Glutamatergic neuron (in vitro differentiated cells): ENCODE data around the gene TEKT2. TPM values are rescaled to one million over a fixed set of nuclear protein-coding genes. Genes with fewer than 3 reads are reported as not detected.

ENCODE experiments used
- DNase-seq: peaks from one replicate; pipeline ENCODE4 v3.0.0; 2022
- H3K27ac Mint-ChIP-seq: one replicate; pipeline ENCODE4 v1.8.0; 2020; ENCODE audit warnings: mild to moderate bottlenecking, mixed read lengths, inconsistent platforms; ENCODE audit not compliant: unreplicated experiment
- H3K27me3 Mint-ChIP-seq: one replicate; pipeline ENCODE4 v1.8.0; 2020; ENCODE audit warnings: mild to moderate bottlenecking, moderate library complexity, mixed read lengths, inconsistent platforms; ENCODE audit not compliant: unreplicated experiment
- H3K36me3 Mint-ChIP-seq: one replicate; pipeline ENCODE4 v1.8.0; 2020; ENCODE audit warnings: mild to moderate bottlenecking, mixed read lengths, inconsistent platforms; ENCODE audit not compliant: unreplicated experiment
- H3K4me1 Mint-ChIP-seq: one replicate; pipeline ENCODE4 v1.8.0; 2020; ENCODE audit warnings: mild to moderate bottlenecking, low read depth, mixed read lengths, inconsistent platforms; ENCODE audit not compliant: unreplicated experiment
- H3K4me3 Mint-ChIP-seq: one replicate; pipeline ENCODE4 v1.8.0; 2020; ENCODE audit warnings: mild to moderate bottlenecking, mixed read lengths, inconsistent platforms; ENCODE audit not compliant: unreplicated experiment
- H3K9me3 Mint-ChIP-seq: one replicate; pipeline ENCODE4 v1.8.0; 2020; ENCODE audit warnings: mild to moderate bottlenecking, moderate library complexity, mixed read lengths, inconsistent platforms; ENCODE audit not compliant: unreplicated experiment
- total RNA-seq: library from RNA; stranded (reverse); fragmentation: NEBNext Ultra II Directional; extraction: Animal tissue kit (Norgen Biotek cat#: 25700); gene quantifications from one replicate; pipeline ENCODE4 v1.2.1, GENCODE V29; 2021; ENCODE audit not compliant: unreplicated experiment
- TF ChIP-seq, protein P1 (sequence below): fragments of 200-600 bp; sonication (generic); IDR thresholded peaks from one replicate; pipeline ENCODE4 v1.5.0; 2021; ENCODE audit not compliant: partially characterized antibody, unreplicated experiment

TEKT2 gene
- total RNA-seq, 1 donor from 2014 or later: 1.6 TPM

DNA sequence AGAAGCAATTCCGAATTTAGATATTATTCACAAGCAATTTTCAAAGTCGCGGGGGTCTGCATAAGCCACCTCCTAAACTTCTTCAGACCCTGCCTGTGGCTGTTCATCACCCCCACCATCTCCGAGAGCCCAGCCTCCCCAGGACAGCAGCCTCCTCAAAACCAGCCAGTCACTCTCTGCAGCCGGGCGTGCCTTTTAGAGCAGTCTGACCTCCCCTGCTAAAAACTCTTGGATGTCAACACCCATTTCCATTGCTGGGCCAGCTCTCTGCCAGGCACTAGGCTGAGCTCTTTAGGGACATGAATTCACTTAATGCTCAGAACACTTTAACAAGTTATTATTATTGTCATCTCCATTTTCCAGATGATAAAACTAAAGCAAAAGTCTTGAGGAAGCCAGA is 16.5 kb downstream of the TEKT2 start:
- Mint-ChIP-seq H3K36me3 (no peaks in the 10 kb centered on the region), H3K4me1 (peaks cover 3% of the 10 kb centered on the region), H3K27me3 (peaks cover 3% of the 10 kb centered on the region), H3K9me3 (peaks cover 2% of the 10 kb centered on the region), H3K4me3 (no peak overlapping the region), H3K27ac (no peak overlapping the region)
- TF ChIP-seq, protein P1, sequence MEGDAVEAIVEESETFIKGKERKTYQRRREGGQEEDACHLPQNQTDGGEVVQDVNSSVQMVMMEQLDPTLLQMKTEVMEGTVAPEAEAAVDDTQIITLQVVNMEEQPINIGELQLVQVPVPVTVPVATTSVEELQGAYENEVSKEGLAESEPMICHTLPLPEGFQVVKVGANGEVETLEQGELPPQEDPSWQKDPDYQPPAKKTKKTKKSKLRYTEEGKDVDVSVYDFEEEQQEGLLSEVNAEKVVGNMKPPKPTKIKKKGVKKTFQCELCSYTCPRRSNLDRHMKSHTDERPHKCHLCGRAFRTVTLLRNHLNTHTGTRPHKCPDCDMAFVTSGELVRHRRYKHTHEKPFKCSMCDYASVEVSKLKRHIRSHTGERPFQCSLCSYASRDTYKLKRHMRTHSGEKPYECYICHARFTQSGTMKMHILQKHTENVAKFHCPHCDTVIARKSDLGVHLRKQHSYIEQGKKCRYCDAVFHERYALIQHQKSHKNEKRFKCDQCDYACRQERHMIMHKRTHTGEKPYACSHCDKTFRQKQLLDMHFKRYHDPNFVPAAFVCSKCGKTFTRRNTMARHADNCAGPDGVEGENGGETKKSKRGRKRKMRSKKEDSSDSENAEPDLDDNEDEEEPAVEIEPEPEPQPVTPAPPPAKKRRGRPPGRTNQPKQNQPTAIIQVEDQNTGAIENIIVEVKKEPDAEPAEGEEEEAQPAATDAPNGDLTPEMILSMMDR: no peak
- no peak for DNase-seq

DNA sequence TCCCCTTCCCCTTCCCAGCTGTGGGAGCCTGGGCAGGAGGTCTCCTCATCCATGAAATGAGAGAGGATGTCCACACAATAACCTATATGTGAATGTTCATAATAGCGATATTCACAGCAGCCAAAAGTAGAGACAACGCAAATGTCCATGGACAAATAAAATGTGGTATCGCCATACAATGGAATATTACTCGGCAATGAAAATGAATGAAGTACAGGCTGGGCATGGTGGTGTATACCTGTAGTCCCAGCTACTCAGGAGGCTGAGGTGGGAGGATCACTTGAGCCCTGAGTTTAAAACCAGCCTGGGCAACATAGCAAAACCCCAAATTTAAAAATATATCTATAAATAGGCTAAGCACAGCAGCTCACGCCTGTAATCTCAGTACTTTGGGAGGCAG is 17.7 kb downstream of the TEKT2 start:
- peaks cover 1% of the 10 kb centered on the region for H3K27me3 Mint-ChIP-seq
- no peak overlapping the region for H3K27ac Mint-ChIP-seq
- H3K4me1 Mint-ChIP-seq: peaks cover 1% of the 10 kb centered on the region
- no peaks in the 10 kb centered on the region for H3K36me3 Mint-ChIP-seq
- DNase-seq: no peak
- TF ChIP-seq, protein P1: no peak
- H3K9me3 Mint-ChIP-seq: peaks cover 4% of the 10 kb centered on the region
- no peak overlapping the region for H3K4me3 Mint-ChIP-seq

DNA sequence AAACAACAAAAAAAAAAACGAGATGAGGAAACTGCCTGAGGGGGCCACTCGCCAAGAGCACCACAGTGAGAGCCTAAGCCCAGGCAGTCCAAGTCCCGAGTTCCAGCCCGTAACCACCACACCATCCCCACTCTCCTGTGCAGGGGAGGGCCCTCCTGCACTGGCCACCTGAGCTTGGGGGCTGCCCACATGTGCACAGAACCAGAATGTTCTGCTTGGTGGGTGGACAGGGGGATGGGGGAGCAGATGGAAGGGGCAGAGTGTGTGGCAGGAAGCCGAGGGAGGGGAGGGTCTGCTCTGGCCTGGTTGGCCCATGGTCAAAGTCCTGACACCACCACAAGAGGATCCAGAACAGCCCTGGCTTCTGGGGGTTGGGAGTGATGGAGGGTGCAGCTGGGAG is 22.4 kb downstream of the TEKT2 start:
- Mint-ChIP-seq H3K36me3 (no peaks in the 10 kb centered on the region), H3K9me3 (peaks cover 3% of the 10 kb centered on the region), H3K27me3 (peaks cover 5% of the 10 kb centered on the region), H3K27ac (no peak overlapping the region), H3K4me3 (no peak overlapping the region), H3K4me1 (no peaks in the 10 kb centered on the region)
- TF ChIP-seq, protein P1: no peak
- DNase-seq: no peak

DNA sequence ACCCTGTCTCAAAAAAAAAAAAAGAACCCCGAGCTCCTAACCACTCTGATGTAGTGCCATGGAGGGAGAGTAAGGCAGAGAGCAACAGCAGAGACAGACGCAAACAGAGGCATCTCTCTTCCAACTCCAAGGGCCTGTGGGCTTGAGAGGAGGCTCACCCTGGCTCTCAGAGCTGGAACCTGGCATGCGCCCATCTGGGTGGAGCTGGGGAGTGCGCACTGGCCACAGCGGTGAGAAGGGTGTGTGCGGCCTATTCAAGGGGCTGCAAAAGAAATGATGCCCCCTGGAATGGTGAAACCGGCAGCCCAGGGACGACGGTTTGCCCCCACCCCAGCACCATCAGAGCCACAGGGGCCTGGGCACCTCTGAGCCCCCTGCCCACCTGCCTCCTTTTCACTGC is 23.5 kb downstream of the TEKT2 start:
- H3K27ac Mint-ChIP-seq: no peak overlapping the region
- no peak for DNase-seq
- H3K4me1 Mint-ChIP-seq: no peaks in the 10 kb centered on the region
- peaks cover 13% of the 10 kb centered on the region for H3K27me3 Mint-ChIP-seq
- no peak overlapping the region for H3K4me3 Mint-ChIP-seq
- H3K36me3 Mint-ChIP-seq: peaks cover 3% of the 10 kb centered on the region
- H3K9me3 Mint-ChIP-seq: peaks cover 3% of the 10 kb centered on the region
- TF ChIP-seq, protein P1: no peak

DNA sequence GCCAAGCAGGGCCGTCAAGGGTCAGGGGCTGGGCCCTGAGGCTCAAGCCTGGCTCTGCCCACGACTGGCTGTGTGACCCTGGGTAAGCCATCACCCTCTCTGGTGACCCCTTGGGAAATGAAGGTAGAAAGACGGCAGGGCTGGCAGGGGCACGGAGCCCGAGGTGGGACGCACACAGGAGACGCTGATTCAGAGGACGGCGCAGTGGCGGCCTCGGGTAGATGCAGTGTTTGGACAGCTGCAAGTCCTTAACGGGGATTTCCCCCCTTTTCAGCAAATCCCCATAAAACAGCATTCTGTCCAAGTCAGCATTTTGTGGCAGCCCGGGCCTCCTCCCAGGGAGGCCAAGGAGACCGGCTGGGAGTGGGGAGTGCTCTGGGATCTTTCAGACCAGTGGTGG is 24.4 kb downstream of the TEKT2 start:
- no peak overlapping the region for H3K4me3 Mint-ChIP-seq

More for the DNA sequence above, 24.4 kb downstream of the TEKT2 start:
- Mint-ChIP-seq H3K27ac (no peak overlapping the region), H3K27me3 (peaks cover 17% of the 10 kb centered on the region), H3K9me3 (peaks cover 3% of the 10 kb centered on the region), H3K36me3 (peaks cover 5% of the 10 kb centered on the region), H3K4me1 (no peaks in the 10 kb centered on the region)
- DNase-seq: no peak
- TF ChIP-seq, protein P1: no peak
